Measurements from ENCODE around the gene CNTLN. TPM values are rescaled to one million over a fixed set of nuclear protein-coding genes. Genes with fewer than 3 reads are reported as not detected.
"Not testable (repeated sequence)": the region's sequence is repeated elsewhere in the genome, so short reads cannot be mapped to it uniquely, and the experiment has no call there.

Gene CNTLN
- polyA plus RNA-seq, 2 of the 4 experiments (the other 2 are of a cell fraction), result 8.5 to 11.9 TPM

DNA sequence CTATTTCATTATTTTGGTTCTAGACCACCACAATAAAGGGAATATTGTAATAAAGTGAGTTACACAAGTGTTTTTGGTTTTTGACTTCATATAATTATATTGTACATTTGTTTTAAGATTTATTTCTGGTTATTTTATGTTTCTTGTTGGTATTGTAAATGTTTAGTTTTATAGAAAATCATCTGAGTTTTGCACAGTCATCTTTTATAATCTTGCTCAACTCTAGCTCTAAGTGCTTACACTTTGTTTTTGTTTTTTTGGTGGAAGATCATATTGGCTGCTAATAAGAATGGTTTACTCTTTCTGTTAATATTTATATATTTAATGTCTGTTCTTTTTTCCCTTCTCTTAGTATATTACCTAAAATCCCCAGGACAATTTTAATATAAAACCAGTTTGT lies 135.0 kb downstream of the CNTLN start:
- no peak for ATAC-seq
- Histone ChIP-seq H3K4me2 (no peak overlapping the region), H3K4me1 (no peaks in the 10 kb centered on the region), H3K9me3 (no peaks in the 10 kb centered on the region), H3K27ac (no peak overlapping the region), H3K4me3 (no peak overlapping the region)
- TF ChIP-seq HDAC2 (IDR thresholded peaks at IDR 0.05) (no peak), NFE2L2 (conservative IDR thresholded peaks at IDR 0.05; ENCODE audit: low read length) (0 out of 2 replicates have a peak, but pooled peaks have one; percentile 10), MAFK (IDR thresholded peaks at IDR 0.05; ENCODE audit: partially characterized antibody) (peak; percentile 72)
- TF ChIP-seq, protein P1, sequence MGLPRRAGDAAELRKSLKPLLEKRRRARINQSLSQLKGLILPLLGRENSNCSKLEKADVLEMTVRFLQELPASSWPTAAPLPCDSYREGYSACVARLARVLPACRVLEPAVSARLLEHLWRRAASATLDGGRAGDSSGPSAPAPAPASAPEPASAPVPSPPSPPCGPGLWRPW (IDR thresholded peaks at IDR 0.05), result no peak
- TF ChIP-seq, protein P2, sequence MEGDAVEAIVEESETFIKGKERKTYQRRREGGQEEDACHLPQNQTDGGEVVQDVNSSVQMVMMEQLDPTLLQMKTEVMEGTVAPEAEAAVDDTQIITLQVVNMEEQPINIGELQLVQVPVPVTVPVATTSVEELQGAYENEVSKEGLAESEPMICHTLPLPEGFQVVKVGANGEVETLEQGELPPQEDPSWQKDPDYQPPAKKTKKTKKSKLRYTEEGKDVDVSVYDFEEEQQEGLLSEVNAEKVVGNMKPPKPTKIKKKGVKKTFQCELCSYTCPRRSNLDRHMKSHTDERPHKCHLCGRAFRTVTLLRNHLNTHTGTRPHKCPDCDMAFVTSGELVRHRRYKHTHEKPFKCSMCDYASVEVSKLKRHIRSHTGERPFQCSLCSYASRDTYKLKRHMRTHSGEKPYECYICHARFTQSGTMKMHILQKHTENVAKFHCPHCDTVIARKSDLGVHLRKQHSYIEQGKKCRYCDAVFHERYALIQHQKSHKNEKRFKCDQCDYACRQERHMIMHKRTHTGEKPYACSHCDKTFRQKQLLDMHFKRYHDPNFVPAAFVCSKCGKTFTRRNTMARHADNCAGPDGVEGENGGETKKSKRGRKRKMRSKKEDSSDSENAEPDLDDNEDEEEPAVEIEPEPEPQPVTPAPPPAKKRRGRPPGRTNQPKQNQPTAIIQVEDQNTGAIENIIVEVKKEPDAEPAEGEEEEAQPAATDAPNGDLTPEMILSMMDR (IDR thresholded peaks at IDR 0.05), result no peak
- CTCF ChIA-PET, result no interaction called here
- DNase-seq (ENCODE audit: low read depth in 1 of 2, low spot score in 1 of 2), result no peak
- FAIRE-seq, result no peak
- POLR2A ChIA-PET, result no interaction called here

DNA sequence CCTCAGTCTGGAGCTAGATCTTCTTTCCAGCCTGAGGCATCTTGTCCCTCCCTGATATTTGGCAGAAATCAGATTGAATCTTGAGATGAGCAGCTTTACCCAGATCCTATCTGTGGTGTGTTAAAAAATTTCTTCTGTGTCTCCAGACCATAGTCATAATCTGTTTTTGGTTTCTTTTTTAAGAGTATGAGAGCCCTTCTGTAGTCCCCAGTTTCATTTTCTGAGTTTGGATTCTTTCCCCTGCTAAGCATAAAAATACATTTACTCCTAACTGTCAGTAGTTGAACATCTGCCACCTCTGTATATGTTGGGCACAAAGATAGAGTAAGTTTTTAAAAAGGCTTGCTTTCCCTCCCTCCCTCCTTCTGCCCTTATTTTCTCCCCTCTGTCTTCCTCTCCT lies 137.7 kb downstream of the CNTLN start:
- CTCF ChIA-PET, result no interaction called here
- Histone ChIP-seq H3K9me3 (no peaks in the 10 kb centered on the region), H3K4me1 (no peaks in the 10 kb centered on the region), H3K4me2 (no peak overlapping the region), H3K27ac (no peak overlapping the region), H3K4me3 (no peak overlapping the region)
- DNase-seq (ENCODE audit: low read depth in 1 of 2, low spot score in 1 of 2) (no peak), ATAC-seq (no peak), FAIRE-seq (no peak)
- POLR2A ChIA-PET, result no interaction called here
- TF ChIP-seq EHMT2 (IDR thresholded peaks at IDR 0.05; ENCODE audit: low read depth) (no peak), PHF8 (IDR thresholded peaks at IDR 0.05; ENCODE audit: borderline replicate concordance, low read depth) (no peak), POLR2AphosphoS2 (conservative IDR thresholded peaks at IDR 0.05; ENCODE audit: low read length) (no peak), NPAS2 (CRISPR knock-in tag; IDR thresholded peaks at IDR 0.05; ENCODE audit: borderline replicate concordance) (no peak), HOXB13 (CRISPR knock-in tag; IDR thresholded peaks at IDR 0.05; ENCODE audit: low read depth) (no peak), HEYL (CRISPR knock-in tag; IDR thresholded peaks at IDR 0.05) (no peak), HDAC2 (IDR thresholded peaks at IDR 0.05) (no peak), POLR2A (IDR thresholded peaks at IDR 0.05; ENCODE audit: low read length) (no peak), CHD2 (IDR thresholded peaks at IDR 0.05; ENCODE audit: low read length, partially characterized antibody) (no peak), TP53 (CRISPR knock-in tag; IDR thresholded peaks at IDR 0.05) (no peak), ZFP36 (IDR thresholded peaks at IDR 0.05; ENCODE audit: borderline replicate concordance, partially characterized antibody) (no peak), KDM5A (IDR thresholded peaks at IDR 0.05) (no peak)

DNA sequence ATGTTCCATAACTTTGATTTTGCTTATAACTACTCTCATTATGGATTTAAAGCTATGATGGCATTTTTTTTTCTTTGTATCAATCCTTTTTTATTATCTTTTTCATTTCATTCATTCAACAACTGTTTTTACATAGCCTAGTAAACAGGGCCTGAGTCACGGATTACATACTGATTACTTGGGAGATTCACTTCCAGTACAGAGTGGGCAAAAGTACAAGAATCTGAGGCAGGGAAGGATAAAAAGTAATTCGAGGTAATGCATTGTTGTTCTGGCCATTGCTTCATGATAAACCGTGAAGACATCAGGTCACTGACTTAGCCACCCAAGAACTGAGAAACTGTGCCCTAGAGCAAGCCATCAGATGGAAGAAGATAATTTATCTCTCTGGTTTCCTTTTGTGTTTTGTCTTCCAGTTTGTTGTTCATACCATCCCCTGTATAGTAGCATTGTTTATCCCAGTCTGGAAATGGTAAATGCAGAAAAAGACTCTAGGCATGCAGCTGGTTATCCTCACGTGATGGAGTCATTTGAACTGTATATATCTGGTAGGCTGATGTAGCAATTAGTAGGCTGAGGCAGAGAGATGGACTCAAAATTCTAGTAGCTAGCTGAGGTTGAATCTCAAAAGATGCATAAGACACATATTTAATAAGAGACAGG lies 145.6 kb downstream of the CNTLN start:
- WGBS (ENCODE audit: missing lambda C conversion rate), result 77% methylated on average over 4 of the region's 4 CpGs
- Histone ChIP-seq H3K4me2 (no peak overlapping the region), H3K27ac (no peak overlapping the region), H3K4me1 (no peaks in the 10 kb centered on the region), H3K4me3 (no peak overlapping the region), H3K9me3 (peaks cover 3% of the 10 kb centered on the region; the same call in 1 of the 3 replicates)
- CTCF ChIA-PET, result no interaction called here
- ATAC-seq (no peak), DNase-seq (ENCODE audit: low read depth in 1 of 2, low spot score in 1 of 2) (no peak), FAIRE-seq (no peak)
- POLR2A ChIA-PET, result no interaction called here
- TF ChIP-seq SREBF2 (IDR thresholded peaks at IDR 0.05), result no peak
- TF ChIP-seq PHF8 (IDR thresholded peaks at IDR 0.05; ENCODE audit: borderline replicate concordance, low read depth), result no peak

DNA sequence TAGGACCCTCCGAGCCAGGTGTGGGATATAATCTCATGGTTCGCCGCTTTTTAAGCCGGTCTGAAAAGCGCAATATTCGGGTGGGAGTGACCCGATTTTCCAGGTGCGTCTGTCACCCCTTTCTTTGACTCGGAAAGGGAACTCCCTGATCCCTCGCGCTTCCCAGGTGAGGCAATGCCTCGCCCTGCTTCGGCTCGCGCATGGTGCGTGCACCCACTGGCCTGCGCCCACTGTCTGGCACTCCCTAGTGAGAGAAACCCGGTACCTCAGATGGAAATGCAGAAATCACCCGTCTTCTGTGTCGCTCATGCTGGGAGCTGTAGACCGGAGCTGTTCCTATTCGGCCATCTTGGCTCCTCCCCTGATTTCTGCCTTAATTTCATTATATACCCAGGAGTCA lies 155.8 kb downstream of the CNTLN start:
- H3K27ac ChIP-seq; FAIRE-seq; H3K9me3 ChIP-seq; H3K4me1 ChIP-seq; CTCF ChIA-PET; H3K4me3 ChIP-seq; ATAC-seq; H3K4me2 ChIP-seq; DNase-seq (ENCODE audit: low read depth in 1 of 2, low spot score in 1 of 2): not testable (repeated sequence)
- over 99% methylated on average over 16 of the region's 22 CpGs for WGBS (ENCODE audit: missing lambda C conversion rate)
- POLR2A ChIA-PET, result interaction anchor here (0.6 kb wide), 1 partner anchor 8 kb away, joined by 5 read pairs; no protein-coding TSS in a partner anchor
